ENCODE data around the gene CACNA1C. TPM values are rescaled to one million over a fixed set of nuclear protein-coding genes. Genes with fewer than 3 reads are reported as not detected.

Gene CACNA1C
- polyA plus RNA-seq, 1 of the 3 experiments (the other 2 are of a cell fraction), result 1.5 TPM

GRCh38 chr12:2393996-2394395, 341.2 kb downstream of the CACNA1C start (continued):
- TF ChIP-seq EP300 (IDR thresholded peaks at IDR 0.05; ENCODE audit: borderline replicate concordance in 1 of 2, low read depth in 1 of 2, low read length in 1 of 2), result no peak

GRCh38 chr12:2395354-2395977, 342.7 kb downstream of the CACNA1C start:
- H3K9me3 ChIP-seq, result no peaks in the 10 kb centered on the region
- H4K20me1 ChIP-seq (ENCODE audit: insufficient read depth), result no peaks in the 10 kb centered on the region
- no peaks in the 10 kb centered on the region; the same call in 1 of the 2 replicates for H3K27me3 ChIP-seq (ENCODE audit: insufficient read depth)
- no peaks in the 10 kb centered on the region for H3K9me2 ChIP-seq
- peak; percentile 65 for TF ChIP-seq RAD21 (IDR thresholded peaks at IDR 0.05; ENCODE audit: low read length)
- peak; percentile 19; the same call in 1 of the 2 replicates for TF ChIP-seq SMC3 (IDR thresholded peaks at IDR 0.05; ENCODE audit: low read depth, low read length)
- TF ChIP-seq ELF1 (IDR thresholded peaks at IDR 0.05), result no peak
- peak; percentile 95 for TF ChIP-seq CTCF (IDR thresholded peaks at IDR 0.05)
- peak overlapping the region in 1 of 2 experiments; percentile 39; a peak in 1 of 4 replicates for H3K4me3 ChIP-seq (ENCODE audit: low read depth in 2 of 2, low read length in 1 of 2)
- H3K27ac ChIP-seq (ENCODE audit: low read depth in 2 of 2, low read length in 1 of 2), result no peak overlapping the region
- no peak overlapping the region for H3K4me2 ChIP-seq
- H3F3A ChIP-seq (replicated peaks; ENCODE audit: insufficient read depth), result no peaks in the 10 kb centered on the region
- no peaks in the 10 kb centered on the region for H3K79me2 ChIP-seq (ENCODE audit: insufficient read depth)
- no peak overlapping the region for H2AFZ ChIP-seq (ENCODE audit: low read depth)
- no peaks in the 10 kb centered on the region for H3K36me3 ChIP-seq (replicated peaks in 1 of 2; ENCODE audit: control insufficient read depth in 1 of 2, insufficient read depth in 2 of 2, low read length in 1 of 2)
- POLR2A ChIA-PET, result no interaction called here
- CTCF ChIA-PET, result interaction anchor here (0.9 to 5.7 kb wide), 32 partner anchors 7 to 478 kb away, joined by 3 to 31 read pairs (median 4); no protein-coding TSS in a partner anchor
- H3K9ac ChIP-seq, result no peak overlapping the region
- 44% methylated on average over 8 of the region's 8 CpGs for WGBS (ENCODE audit: low lambda C conversion rate)
- no peaks in the 10 kb centered on the region; a peak in 1 of 4 replicates for H3K4me1 ChIP-seq (ENCODE audit: control insufficient read depth in 1 of 2, insufficient read depth in 2 of 2, low read depth in 1 of 2, low read length in 1 of 2)
- DNase-seq, result peak; percentile 78

GRCh38 chr12:2396448-2396871, 343.7 kb downstream of the CACNA1C start:
- ChIA-PET POLR2A (no interaction called here), CTCF (interaction anchor here (0.7 to 5.3 kb wide), 18 partner anchors 8 to 479 kb away, joined by 3 to 30 read pairs (median 3); no protein-coding TSS in a partner anchor)
- Histone ChIP-seq H3K79me2 (ENCODE audit: insufficient read depth) (no peaks in the 10 kb centered on the region), H4K20me1 (ENCODE audit: insufficient read depth) (no peaks in the 10 kb centered on the region), H3K9me2 (no peaks in the 10 kb centered on the region), H3K36me3 (replicated peaks in 1 of 2; ENCODE audit: control insufficient read depth in 1 of 2, insufficient read depth in 2 of 2, low read length in 1 of 2) (no peaks in the 10 kb centered on the region), H3K27me3 (ENCODE audit: insufficient read depth) (no peaks in the 10 kb centered on the region; the same call in 1 of the 2 replicates), H2AFZ (ENCODE audit: low read depth) (no peak overlapping the region), H3K27ac (ENCODE audit: low read depth in 2 of 2, low read length in 1 of 2) (no peak overlapping the region), H3K4me2 (no peak overlapping the region), H3K4me3 (ENCODE audit: low read depth in 2 of 2, low read length in 1 of 2) (no peak overlapping the region), H3K4me1 (ENCODE audit: control insufficient read depth in 1 of 2, insufficient read depth in 2 of 2, low read depth in 1 of 2, low read length in 1 of 2) (no peaks in the 10 kb centered on the region; a peak in 1 of 4 replicates), H3K9me3 (no peaks in the 10 kb centered on the region), H3F3A (replicated peaks; ENCODE audit: insufficient read depth) (no peaks in the 10 kb centered on the region), H3K9ac (no peak overlapping the region)
- DNase-seq, result no peak
- 71% methylated on average over 5 of the region's 6 CpGs for WGBS (ENCODE audit: low lambda C conversion rate)
- TF ChIP-seq RCOR1 (IDR thresholded peaks at IDR 0.05; ENCODE audit: low read length) (no peak), EZH2phosphoT487 (IDR thresholded peaks at IDR 0.05; ENCODE audit: borderline replicate concordance, low read depth) (no peak), IRF3 (IDR thresholded peaks at IDR 0.05; ENCODE audit: low read depth, low read length) (no peak), MXI1 (IDR thresholded peaks at IDR 0.05; ENCODE audit: low read depth, low read length) (no peak), CTCF (IDR thresholded peaks at IDR 0.05) (no peak), SIN3A (IDR thresholded peaks at IDR 0.05; ENCODE audit: borderline replicate concordance, low read depth, low read length) (no peak), USF2 (IDR thresholded peaks at IDR 0.05; ENCODE audit: borderline replicate concordance, low read depth, low read length) (no peak), ZBTB33 (IDR thresholded peaks at IDR 0.05; ENCODE audit: borderline replicate concordance, low read depth) (no peak), TCF12 (IDR thresholded peaks at IDR 0.05) (no peak), FOXM1 (IDR thresholded peaks at IDR 0.05; ENCODE audit: low read depth) (no peak), RXRA (IDR thresholded peaks at IDR 0.05; ENCODE audit: borderline replicate concordance, low read depth) (no peak), NFIC (IDR thresholded peaks at IDR 0.05; ENCODE audit: borderline replicate concordance) (no peak)
